ENCODE data around the gene ALDH1L2. TPM values are rescaled to one million over a fixed set of nuclear protein-coding genes. Genes with fewer than 3 reads are reported as not detected.

Gene ALDH1L2
- total and polyA plus RNA-seq, 4 experiments from 2014 or later = 0.08 to 0.72 (median 0.15) TPM; not detected in 1

DNA sequence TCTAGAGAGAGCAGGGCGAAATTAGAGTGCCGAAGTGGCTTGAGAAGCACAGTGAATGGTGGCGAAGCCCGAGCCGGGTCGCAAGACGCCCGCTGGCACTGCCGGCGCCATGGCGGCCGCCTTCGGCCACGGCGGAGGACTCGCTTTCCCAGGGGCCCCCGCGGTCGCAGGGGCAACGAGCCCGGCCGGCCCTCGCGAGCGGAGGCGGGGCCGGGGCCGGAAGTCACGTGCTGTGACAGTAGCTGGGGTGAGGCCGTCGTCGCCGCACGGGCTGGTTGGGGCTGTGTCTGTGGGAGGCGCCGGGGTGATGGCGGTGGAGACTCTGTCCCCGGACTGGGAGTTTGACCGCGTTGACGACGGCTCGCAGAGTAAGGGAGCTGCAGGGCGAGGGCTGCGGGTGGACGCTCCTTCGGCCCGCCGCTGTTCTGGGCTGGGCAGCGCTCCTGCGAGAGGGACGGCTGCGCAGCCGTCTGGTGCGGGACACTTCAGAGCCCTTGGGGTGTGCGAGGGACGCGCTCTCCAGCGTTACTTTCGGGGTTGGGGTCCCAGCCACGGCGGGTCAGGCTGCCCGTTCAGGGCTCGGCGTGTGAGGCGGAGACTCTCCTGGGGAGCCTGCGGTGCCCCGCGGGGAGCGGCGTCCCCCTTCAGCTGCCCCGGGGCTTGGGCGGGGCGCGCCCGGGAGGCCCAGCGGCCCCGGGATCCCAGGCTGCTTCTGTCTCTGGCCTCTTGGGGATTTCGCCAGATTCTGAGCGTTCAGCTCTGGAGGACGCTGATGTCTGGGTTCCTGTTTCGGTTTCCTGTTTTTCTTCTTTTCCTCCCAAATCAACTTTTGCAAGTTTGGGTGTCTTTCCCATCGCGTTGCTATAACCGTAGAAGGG is 23.5 kb upstream of the ALDH1L2 start, which contains the start of gene WASHC4:
Gene WASHC4 (plus strand): TSS at position 238 of the 878 bp plus-strand sequence. CDS start 70 bp downstream, at position 308.
- Mint-ChIP-seq H3K36me3 (peaks cover 10 to 20% of the 10 kb centered on the region in 2 donors), H3K27ac (peak within 1 kb of the TSS; percentile 82 to 98 (median 96)), H3K4me3 (peak within 1 kb of the TSS; percentile 92 to 98 (median 97)), H3K9me3 (peaks cover 0 to 4% (median 0%) of the 10 kb centered on the region in 8 donors), H3K4me1 (peaks cover 28 to 49% (median 34%) of the 10 kb centered on the region in 4 donors), H3K27me3 (peaks cover 14 to 19% of the 10 kb centered on the region in 2 donors)
- Histone ChIP-seq H3K27me3 (ENCODE audit: insufficient read depth, low read length) (no peaks in the 10 kb centered on the region), H3K4me1 (ENCODE audit: insufficient read depth, low read length) (peaks cover 42% of the 10 kb centered on the region), H3K27ac (ENCODE audit: low read depth, low read length) (peak within 1 kb of the TSS; percentile 92), H3K4me3 (ENCODE audit: low read length in 2 of 2) (peak within 1 kb of the TSS; percentile 72 to 74), H3K9me3 (ENCODE audit: control insufficient read depth in 1 of 2, low read length in 2 of 2) (peaks cover 0 to 3% of the 10 kb centered on the region in 2 donors), H3K36me3 (ENCODE audit: insufficient read depth, low read length) (peaks cover 4% of the 10 kb centered on the region)
- ChIA-PET CTCF (ENCODE audit: partially characterized antibody) (no interaction called here), POLR2A (ENCODE audit: partially characterized antibody) (interaction anchor here (0.6 to 2.2 kb wide), 13 partner anchors 9 to 1178 kb away, joined by 3 to 9 read pairs (median 4); partner anchors contain the start of genes APPL2, EID3, HSP90B1 and TDG)
- intact Hi-C loops (cut with micrococcal nuclease) = loop anchor here (1.0 to 5.0 kb wide), 8 partner anchors 121 to 1267 kb away; partner anchors contain the start of genes APPL2, CHST11, HSP90B1 and NFYB
- DNase-seq = peak; percentile 90 to 92 (median 92)

DNA sequence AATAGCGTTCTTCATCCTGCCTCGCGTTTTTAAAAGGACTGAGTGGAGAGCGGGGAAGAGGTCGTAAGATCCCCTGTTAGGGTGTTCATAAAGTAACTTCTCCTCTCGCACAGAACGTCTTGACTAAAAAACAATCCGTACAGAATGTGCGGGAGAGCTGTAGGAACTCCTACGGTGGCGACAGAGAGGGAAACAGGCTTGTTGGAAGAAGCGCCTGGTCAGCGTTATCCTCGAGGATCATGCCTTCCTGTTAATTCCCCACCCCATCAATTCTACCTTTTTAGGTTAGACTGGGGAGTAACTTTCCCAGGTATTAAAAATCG is 22.9 kb upstream of the ALDH1L2 start:
- peaks cover 24 to 43% (median 29%) of the 10 kb centered on the region in 4 donors for H3K4me1 Mint-ChIP-seq
- no peaks in the 10 kb centered on the region for H3K27me3 ChIP-seq (ENCODE audit: insufficient read depth, low read length)
- peaks cover 0 to 3% of the 10 kb centered on the region in 2 donors for H3K9me3 ChIP-seq (ENCODE audit: control insufficient read depth in 1 of 2, low read length in 2 of 2)
- H3K36me3 Mint-ChIP-seq = peaks cover 5 to 15% of the 10 kb centered on the region in 2 donors
- peaks cover 4% of the 10 kb centered on the region for H3K36me3 ChIP-seq (ENCODE audit: insufficient read depth, low read length)
- H3K4me1 ChIP-seq (ENCODE audit: insufficient read depth, low read length) = peaks cover 36% of the 10 kb centered on the region
- H3K4me3 ChIP-seq (ENCODE audit: low read length in 2 of 2) = peak overlapping the region; percentile 72 to 74
- peak overlapping the region; percentile 92 to 98 (median 97) for H3K4me3 Mint-ChIP-seq
- intact Hi-C loops (cut with micrococcal nuclease) = loop anchor here (1.0 to 5.0 kb wide), 8 partner anchors 120 to 1266 kb away; partner anchors contain the start of genes APPL2, CHST11, HSP90B1 and NFYB
- POLR2A ChIA-PET (ENCODE audit: partially characterized antibody) = interaction anchor here (1.0 to 2.2 kb wide), 8 partner anchors 9 to 1177 kb away, joined by 3 to 9 read pairs (median 4); partner anchors contain the start of genes APPL2, EID3 and HSP90B1
- DNase-seq = peak in 2 of 5 donors; percentile 5 to 36
- peaks cover 0 to 4% (median 0%) of the 10 kb centered on the region in 8 donors for H3K9me3 Mint-ChIP-seq
- H3K27me3 Mint-ChIP-seq = peaks cover 16 to 23% of the 10 kb centered on the region in 2 donors
- H3K27ac ChIP-seq (ENCODE audit: low read depth, low read length) = peak overlapping the region; percentile 92
- CTCF ChIA-PET (ENCODE audit: partially characterized antibody) = no interaction called here
- H3K27ac Mint-ChIP-seq = peak overlapping the region; percentile 79 to 98 (median 92)

- Mint-ChIP-seq H3K27ac (peak overlapping the region in 5 of 7 donors; percentile 79 to 98 (median 96)), H3K4me1 (peaks cover 20 to 37% (median 25%) of the 10 kb centered on the region in 4 donors), H3K27me3 (peaks cover 19 to 23% of the 10 kb centered on the region in 2 donors), H3K9me3 (peaks cover 0 to 4% (median 0%) of the 10 kb centered on the region in 8 donors), H3K4me3 (peak overlapping the region; percentile 92 to 98 (median 97)), H3K36me3 (peaks cover under 1 to 11% of the 10 kb centered on the region in 2 donors)
- CTCF ChIA-PET (ENCODE audit: partially characterized antibody) = no interaction called here
- peak overlapping the region in 1 of 2 donors; percentile 72 for H3K4me3 ChIP-seq (ENCODE audit: low read length in 2 of 2)
- peaks cover 32% of the 10 kb centered on the region for H3K4me1 ChIP-seq (ENCODE audit: insufficient read depth, low read length)
- peaks cover 0 to 3% of the 10 kb centered on the region in 2 donors for H3K9me3 ChIP-seq (ENCODE audit: control insufficient read depth in 1 of 2, low read length in 2 of 2)
- H3K27ac ChIP-seq (ENCODE audit: low read depth, low read length) = no peak overlapping the region
- no peaks in the 10 kb centered on the region for H3K36me3 ChIP-seq (ENCODE audit: insufficient read depth, low read length)
- POLR2A ChIA-PET (ENCODE audit: partially characterized antibody) = interaction anchor here (1.4 to 2.2 kb wide), 3 partner anchors 10 to 803 kb away, joined by 4 to 9 read pairs (median 5); partner anchors contain the start of genes APPL2 and EID3
- intact Hi-C loops (cut with micrococcal nuclease) = loop anchor here (1.0 to 5.0 kb wide), 8 partner anchors 120 to 1266 kb away; partner anchors contain the start of genes APPL2, CHST11, HSP90B1 and NFYB
- no peaks in the 10 kb centered on the region for H3K27me3 ChIP-seq (ENCODE audit: insufficient read depth, low read length)
- no peak for DNase-seq
Measured at GRCh38 chr12:105106621-105107020, 22.4 kb upstream of the ALDH1L2 start.

- peaks cover 19 to 27% of the 10 kb centered on the region in 2 donors for H3K27me3 Mint-ChIP-seq
- peaks cover 0 to 9% of the 10 kb centered on the region in 2 donors for H3K36me3 Mint-ChIP-seq
- H3K36me3 ChIP-seq (ENCODE audit: insufficient read depth, low read length) = no peaks in the 10 kb centered on the region
- no peak overlapping the region for H3K27ac Mint-ChIP-seq
- H3K9me3 Mint-ChIP-seq = peaks cover 0 to 4% (median 0%) of the 10 kb centered on the region in 8 donors
- ChIA-PET POLR2A (ENCODE audit: partially characterized antibody) (no interaction called here), CTCF (ENCODE audit: partially characterized antibody) (interaction anchor here (0.9 kb wide), 1 partner anchor 50 kb away, joined by 3 read pairs; no protein-coding TSS in a partner anchor)
- H3K4me1 ChIP-seq (ENCODE audit: insufficient read depth, low read length) = peaks cover 20% of the 10 kb centered on the region
- no peak for DNase-seq
- peaks cover 0 to 3% of the 10 kb centered on the region in 2 donors for H3K9me3 ChIP-seq (ENCODE audit: control insufficient read depth in 1 of 2, low read length in 2 of 2)
- intact Hi-C loops (cut with micrococcal nuclease) = loop anchor here (5.0 kb wide), 3 partner anchors 647 to 1172 kb away; partner anchors contain the start of genes CHST11 and HSP90B1
- no peaks in the 10 kb centered on the region for H3K27me3 ChIP-seq (ENCODE audit: insufficient read depth, low read length)
- H3K4me1 Mint-ChIP-seq = peaks cover 12 to 26% (median 16%) of the 10 kb centered on the region in 4 donors
- H3K27ac ChIP-seq (ENCODE audit: low read depth, low read length) = no peak overlapping the region
- no peak overlapping the region for H3K4me3 Mint-ChIP-seq
- H3K4me3 ChIP-seq (ENCODE audit: low read length in 2 of 2) = no peak overlapping the region
Measured at GRCh38 chr12:105104762-105105161, 20.5 kb upstream of the ALDH1L2 start.

DNA sequence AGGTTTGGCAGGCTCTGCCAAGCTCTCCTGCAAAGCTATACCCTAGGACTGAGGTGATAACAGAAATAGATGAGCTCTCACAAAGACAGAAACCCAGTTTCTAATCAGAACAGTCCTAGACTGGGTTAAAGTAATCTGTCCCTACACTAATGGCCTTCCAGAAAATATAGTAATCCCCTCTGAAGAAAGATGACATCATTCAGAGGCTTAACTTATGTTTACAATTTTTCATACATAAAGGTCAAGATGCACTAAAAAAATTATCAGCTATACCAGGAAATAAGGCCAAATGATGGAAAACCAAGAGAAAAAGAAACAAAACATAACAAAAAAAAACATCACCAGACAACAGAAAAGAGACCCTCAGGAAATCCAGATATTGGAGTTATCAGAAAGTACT is 18.4 kb upstream of the ALDH1L2 start:
- H3K9me3 ChIP-seq (ENCODE audit: control insufficient read depth in 1 of 2, low read length in 2 of 2) = peaks cover 0 to 3% of the 10 kb centered on the region in 2 donors
- Mint-ChIP-seq H3K4me3 (no peak overlapping the region), H3K4me1 (peaks cover 0 to 9% (median 3%) of the 10 kb centered on the region in 4 donors), H3K27me3 (peaks cover 22 to 41% of the 10 kb centered on the region in 2 donors), H3K27ac (no peak overlapping the region), H3K36me3 (peaks cover 0 to 5% of the 10 kb centered on the region in 2 donors), H3K9me3 (peaks cover 0 to 6% (median 3%) of the 10 kb centered on the region in 8 donors)
- no peaks in the 10 kb centered on the region for H3K36me3 ChIP-seq (ENCODE audit: insufficient read depth, low read length)
- no peak overlapping the region for H3K4me3 ChIP-seq (ENCODE audit: low read length in 2 of 2)
- no peaks in the 10 kb centered on the region for H3K27me3 ChIP-seq (ENCODE audit: insufficient read depth, low read length)
- no peak overlapping the region for H3K27ac ChIP-seq (ENCODE audit: low read depth, low read length)
- POLR2A ChIA-PET (ENCODE audit: partially characterized antibody) = no interaction called here
- intact Hi-C loops (cut with micrococcal nuclease) = no loop called here
- peaks cover 5% of the 10 kb centered on the region for H3K4me1 ChIP-seq (ENCODE audit: insufficient read depth, low read length)
- DNase-seq = no peak
- CTCF ChIA-PET (ENCODE audit: partially characterized antibody) = interaction anchor here (1.0 kb wide), 1 partner anchor 721 kb away, joined by 3 read pairs; no protein-coding TSS in a partner anchor

- no peak overlapping the region for H3K27ac Mint-ChIP-seq
- H3K36me3 Mint-ChIP-seq = peaks cover 0 to 1% of the 10 kb centered on the region in 2 donors
- Histone ChIP-seq H3K27ac (ENCODE audit: low read depth, low read length) (no peak overlapping the region), H3K27me3 (ENCODE audit: insufficient read depth, low read length) (no peaks in the 10 kb centered on the region), H3K9me3 (ENCODE audit: control insufficient read depth in 1 of 2, low read length in 2 of 2) (peaks cover 0 to 3% of the 10 kb centered on the region in 2 donors), H3K36me3 (ENCODE audit: insufficient read depth, low read length) (no peaks in the 10 kb centered on the region), H3K4me1 (ENCODE audit: insufficient read depth, low read length) (no peaks in the 10 kb centered on the region), H3K4me3 (ENCODE audit: low read length in 2 of 2) (no peak overlapping the region)
- ChIA-PET POLR2A (ENCODE audit: partially characterized antibody) (interaction anchor here (0.6 kb wide), 1 partner anchor 380 kb away, joined by 3 read pairs; no protein-coding TSS in a partner anchor), CTCF (ENCODE audit: partially characterized antibody) (no interaction called here)
- DNase-seq = no peak
- intact Hi-C loops (cut with micrococcal nuclease) = no loop called here
- H3K27me3 Mint-ChIP-seq = peaks cover 24 to 36% of the 10 kb centered on the region in 2 donors
- H3K4me1 Mint-ChIP-seq = no peaks in the 10 kb centered on the region
- H3K9me3 Mint-ChIP-seq = peaks cover 3 to 16% (median 9%) of the 10 kb centered on the region in 8 donors
- H3K4me3 Mint-ChIP-seq = no peak overlapping the region
Measured at GRCh38 chr12:105100998-105101397, 16.7 kb upstream of the ALDH1L2 start.

Measured in CD4-positive, alpha-beta memory T cell (primary cell).